ENCODE data around the gene GARIN6.
A peak's percentile ranks its signal among the peaks of the same experiment; 100 is the strongest.
"Not testable (repeated sequence)": the region's sequence is repeated elsewhere in the genome, so short reads cannot be mapped to it uniquely, and the experiment has no call there.

The GARIN6 gene

GRCh38 chr12:99619389-99620158 is 28.0 kb upstream of the GARIN6 start:
- TF ChIP-seq, protein P1, sequence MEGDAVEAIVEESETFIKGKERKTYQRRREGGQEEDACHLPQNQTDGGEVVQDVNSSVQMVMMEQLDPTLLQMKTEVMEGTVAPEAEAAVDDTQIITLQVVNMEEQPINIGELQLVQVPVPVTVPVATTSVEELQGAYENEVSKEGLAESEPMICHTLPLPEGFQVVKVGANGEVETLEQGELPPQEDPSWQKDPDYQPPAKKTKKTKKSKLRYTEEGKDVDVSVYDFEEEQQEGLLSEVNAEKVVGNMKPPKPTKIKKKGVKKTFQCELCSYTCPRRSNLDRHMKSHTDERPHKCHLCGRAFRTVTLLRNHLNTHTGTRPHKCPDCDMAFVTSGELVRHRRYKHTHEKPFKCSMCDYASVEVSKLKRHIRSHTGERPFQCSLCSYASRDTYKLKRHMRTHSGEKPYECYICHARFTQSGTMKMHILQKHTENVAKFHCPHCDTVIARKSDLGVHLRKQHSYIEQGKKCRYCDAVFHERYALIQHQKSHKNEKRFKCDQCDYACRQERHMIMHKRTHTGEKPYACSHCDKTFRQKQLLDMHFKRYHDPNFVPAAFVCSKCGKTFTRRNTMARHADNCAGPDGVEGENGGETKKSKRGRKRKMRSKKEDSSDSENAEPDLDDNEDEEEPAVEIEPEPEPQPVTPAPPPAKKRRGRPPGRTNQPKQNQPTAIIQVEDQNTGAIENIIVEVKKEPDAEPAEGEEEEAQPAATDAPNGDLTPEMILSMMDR (IDR thresholded peaks at IDR 0.05; ENCODE audit: extremely low read depth, missing control alignments), result peak; percentile 70
- peak; percentile 19 for DNase-seq (ENCODE audit: low spot score)

GRCh38 chr12:99620159-99620479 is 27.4 kb upstream of the GARIN6 start:
- TF ChIP-seq, protein P1 (IDR thresholded peaks at IDR 0.05; ENCODE audit: extremely low read depth, missing control alignments), result no peak
- no peak for DNase-seq (ENCODE audit: low spot score)

- not testable (repeated sequence) for DNase-seq (ENCODE audit: low spot score)
These were observed 23.0 kb upstream of the GARIN6 start for GRCh38 chr12:99624591-99624990.

DNA sequence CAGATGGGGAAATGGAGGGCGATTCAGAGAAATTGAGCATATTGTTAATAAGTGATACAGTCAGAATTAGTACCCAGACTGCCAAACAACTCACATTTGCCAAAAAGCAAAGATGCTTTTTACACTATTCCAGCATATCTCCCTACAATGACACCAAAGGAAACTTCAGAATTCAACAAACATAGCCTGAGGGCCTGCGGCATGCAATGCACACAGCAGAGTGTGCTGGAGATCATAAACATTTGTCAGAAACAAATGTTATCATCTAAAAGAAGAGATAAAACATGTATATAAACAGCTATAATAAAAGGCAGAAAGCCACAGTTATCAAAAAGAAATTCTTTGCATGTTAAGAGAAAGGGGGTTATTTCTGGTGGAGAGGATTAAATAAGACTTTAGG is 20.1 kb upstream of the GARIN6 start:
- TF ChIP-seq, protein P1 (IDR thresholded peaks at IDR 0.05; ENCODE audit: extremely low read depth, missing control alignments), result no peak
- DNase-seq (ENCODE audit: low spot score), result no peak

GRCh38 chr12:99644629-99645028 is 2.9 kb upstream of the GARIN6 start:
- TF ChIP-seq, protein P1 (IDR thresholded peaks at IDR 0.05; ENCODE audit: extremely low read depth, missing control alignments), result no peak

GRCh38 chr12:99648183-99648582 is 630 bp downstream of the GARIN6 start:
- TF ChIP-seq, protein P1 (IDR thresholded peaks at IDR 0.05; ENCODE audit: extremely low read depth, missing control alignments), result no peak
- no peak for DNase-seq (ENCODE audit: low spot score)

More at GRCh38 chr12:99644629-99645028, 2.9 kb upstream of the GARIN6 start:
- no peak for DNase-seq (ENCODE audit: low spot score)

- DNase-seq (ENCODE audit: low spot score), result no peak
- TF ChIP-seq, protein P1 (IDR thresholded peaks at IDR 0.05; ENCODE audit: extremely low read depth, missing control alignments), result no peak
These were observed 2.0 kb downstream of the GARIN6 start for GRCh38 chr12:99649551-99649950.
